Suppressor macrophage treated with lipopolysaccharide for 1 hour (primary cell): ENCODE results near the gene TRMO.

Experiments
- DNase-seq, 3 donors: peaks; one replicate each; pipeline ENCODE4 v3.0.0-alpha.2; 2020 to 2022

TRMO gene

GRCh38 chr9:97938081-97938644, 15.9 kb upstream of the TRMO start, which contains the start of gene HEMGN:
TSS of gene HEMGN (minus strand) at chr9:97938172. CDS start at chr9:97938136, 36 bp downstream.
- no peak for DNase-seq

DNA sequence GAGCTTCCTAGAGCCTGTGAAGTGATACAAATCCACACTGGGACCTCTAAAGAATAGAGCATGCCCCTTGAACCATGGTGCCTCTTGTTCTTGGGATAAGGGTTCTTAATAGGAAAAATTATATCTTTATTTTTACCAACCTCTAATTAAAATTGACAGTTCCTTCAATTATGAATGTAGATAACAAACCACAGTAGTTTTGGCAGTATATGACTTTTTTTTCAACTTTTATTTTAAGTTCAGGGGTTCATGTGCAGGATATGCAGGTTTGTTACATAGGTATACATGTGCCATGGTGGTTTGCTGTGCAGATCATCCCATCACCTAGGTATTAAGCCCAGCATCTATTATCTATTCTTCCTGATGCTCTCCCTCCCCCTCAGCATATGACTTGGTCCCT, 14.7 kb upstream of the TRMO start:
- DNase-seq = no peak

GRCh38 chr9:97935276-97935675, 13.0 kb upstream of the TRMO start:
- DNase-seq = no peak

DNA sequence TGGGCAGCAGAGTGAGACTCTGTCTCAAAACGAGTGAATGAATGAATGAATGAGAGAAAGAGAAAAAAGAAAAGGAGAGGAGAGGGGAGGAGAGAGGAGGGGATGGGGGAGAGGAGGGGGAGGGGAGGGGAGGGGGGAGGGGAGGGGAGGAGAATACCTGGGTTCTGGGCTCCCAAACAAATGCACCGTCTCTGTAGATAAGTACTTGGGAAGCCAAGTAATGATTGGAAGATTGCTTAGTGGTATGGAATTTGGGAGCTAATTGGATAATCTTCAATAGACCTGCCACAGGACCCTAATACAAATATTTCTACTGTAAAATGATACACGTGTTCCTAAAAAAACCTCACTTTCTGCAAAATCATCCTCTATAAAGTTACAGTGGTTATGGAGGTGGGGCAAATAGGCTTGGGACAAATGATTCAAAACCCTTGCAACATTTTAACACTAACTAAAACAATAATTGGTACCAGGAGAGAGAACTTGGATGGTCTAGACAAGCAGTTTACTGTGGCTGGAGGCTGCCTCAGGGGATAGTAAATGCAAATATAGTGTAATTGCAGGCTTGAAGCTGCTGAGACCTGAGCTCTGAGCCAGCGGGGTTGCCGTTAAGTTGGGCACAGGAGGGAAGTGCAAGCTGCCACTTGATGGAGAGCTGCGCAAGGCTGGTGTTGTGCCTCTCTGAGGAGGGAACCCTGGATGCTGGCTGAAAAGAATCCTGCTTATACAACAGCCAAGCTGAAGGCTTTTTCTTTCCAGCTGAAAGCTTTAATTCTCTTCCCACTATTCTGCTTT, 12.2 kb upstream of the TRMO start:
- DNase-seq = no peak

DNA sequence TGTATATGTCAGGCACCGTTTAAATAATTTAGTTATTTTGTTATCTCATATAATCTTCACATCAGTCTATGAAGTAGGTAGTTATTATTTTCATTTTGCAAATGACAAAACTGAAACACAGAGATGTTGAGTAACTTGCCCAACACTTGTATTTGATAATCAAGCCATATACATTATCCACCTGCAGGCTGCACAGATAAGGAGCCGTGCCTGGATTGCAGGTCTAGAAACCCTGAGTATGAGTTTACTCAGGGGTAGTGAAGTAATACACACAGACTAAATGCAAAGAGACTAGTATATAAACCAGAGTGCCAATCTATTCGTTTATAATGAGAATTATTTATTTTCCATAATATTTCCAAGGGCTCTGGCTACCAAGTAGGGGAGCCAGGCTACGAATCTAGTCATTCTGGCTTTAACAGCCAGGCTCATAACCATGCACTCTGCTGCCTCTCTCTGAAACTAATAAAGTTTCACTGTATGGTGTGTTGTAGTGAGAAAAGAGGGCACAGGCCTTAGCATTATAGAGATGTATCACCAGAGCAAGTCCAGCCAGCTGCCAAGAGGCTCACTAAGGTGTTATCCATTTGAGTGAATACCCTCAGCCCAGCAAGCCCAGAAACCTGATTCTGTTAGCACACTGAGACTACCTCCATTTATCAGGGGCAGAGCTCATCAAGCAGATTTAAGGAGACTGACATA, 11.1 kb upstream of the TRMO start:
- DNase-seq = no peak

- no peak for DNase-seq
These were observed 8.7 kb upstream of the TRMO start for GRCh38 chr9:97930972-97931371.

DNA sequence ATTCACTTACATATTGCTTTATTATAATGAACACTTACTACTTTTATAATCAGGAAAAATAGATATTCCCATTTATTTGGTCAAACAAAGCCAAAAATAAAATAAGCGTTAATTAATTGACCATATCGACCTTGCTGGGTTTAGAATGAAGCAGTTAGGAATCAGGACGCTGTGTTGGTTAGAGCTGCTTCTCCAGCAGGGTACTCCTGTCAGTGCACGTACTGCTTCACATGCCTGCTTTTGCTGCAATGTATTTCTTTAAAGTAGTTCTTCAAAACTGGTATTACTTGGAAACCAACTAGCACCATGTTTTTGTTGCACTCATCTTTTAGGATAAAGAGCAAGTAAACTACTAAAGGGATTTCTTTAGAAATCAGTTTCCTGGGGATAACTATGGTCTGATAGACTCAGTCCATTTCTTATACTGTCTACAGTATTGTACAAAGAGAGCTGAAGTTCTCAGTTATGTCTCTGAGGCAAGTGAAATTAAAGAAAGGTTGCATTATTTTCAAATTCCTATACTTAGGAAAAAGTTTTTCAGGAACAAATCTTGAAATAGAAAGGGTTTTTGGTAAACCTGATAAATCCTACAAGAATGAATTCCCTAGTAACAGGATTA, 6.8 kb upstream of the TRMO start:
- DNase-seq = no peak

- DNase-seq = no peak
These were observed 3.4 kb upstream of the TRMO start for GRCh38 chr9:97925497-97926334.

GRCh38 chr9:97924386-97924785, 2.1 kb upstream of the TRMO start:
- peak; percentile 53 to 61 (median 58) for DNase-seq

- peak; percentile 81 to 89 (median 86) for DNase-seq
These were observed 1.3 kb upstream of the TRMO start for GRCh38 chr9:97923529-97924108.

DNA sequence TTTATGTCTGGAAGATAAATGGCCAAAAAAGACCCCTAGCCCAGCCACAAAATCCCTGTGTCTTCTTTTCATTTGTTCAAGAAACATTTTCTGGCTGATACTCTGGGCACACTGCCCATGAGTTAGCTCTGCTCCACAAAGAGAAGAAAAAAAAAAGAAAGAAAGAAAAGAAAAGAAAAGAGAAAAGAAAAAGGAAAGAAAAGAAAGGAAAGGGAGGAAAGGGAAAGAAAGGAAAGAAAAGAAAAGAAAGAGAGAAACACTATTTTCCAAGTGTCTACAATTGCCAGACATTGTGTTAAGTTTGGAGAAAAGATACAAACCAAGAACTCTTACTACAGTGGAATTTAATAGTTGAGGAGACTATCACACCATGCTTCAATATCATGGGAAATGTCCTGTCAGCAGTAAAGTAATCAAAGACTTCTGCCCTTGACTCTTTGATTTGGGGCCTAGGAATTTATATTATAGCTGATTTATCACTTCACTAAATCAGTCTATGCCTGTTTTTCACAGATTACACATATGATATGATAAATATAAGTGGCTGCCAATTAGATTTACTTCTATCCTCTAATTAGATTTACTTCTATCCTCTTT, 3.0 kb downstream of the TRMO start:
- DNase-seq = no peak

DNA sequence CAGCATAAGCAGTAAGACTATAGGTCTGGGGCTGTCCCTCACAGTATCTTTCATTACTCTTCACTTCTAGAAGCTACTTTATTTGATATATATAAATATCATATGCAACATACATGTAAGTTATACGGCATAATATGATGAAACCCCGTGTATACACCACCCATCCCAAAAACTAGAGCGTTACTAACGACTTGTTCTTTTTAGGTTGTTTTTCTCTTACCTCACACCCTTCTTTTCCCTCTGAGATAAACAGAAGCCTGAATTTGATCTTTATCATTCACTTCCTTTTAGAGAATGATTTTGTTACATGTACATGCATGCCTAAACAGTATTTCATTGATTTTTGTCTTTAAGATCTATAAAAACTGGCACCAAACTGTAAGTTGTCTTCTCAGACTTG, 3.7 kb downstream of the TRMO start:
- no peak for DNase-seq

- no peak for DNase-seq
These were observed 10.3 kb downstream of the TRMO start for GRCh38 chr9:97911970-97912369.

- DNase-seq = no peak
These were observed 10.8 kb downstream of the TRMO start for GRCh38 chr9:97911528-97911927.

DNA sequence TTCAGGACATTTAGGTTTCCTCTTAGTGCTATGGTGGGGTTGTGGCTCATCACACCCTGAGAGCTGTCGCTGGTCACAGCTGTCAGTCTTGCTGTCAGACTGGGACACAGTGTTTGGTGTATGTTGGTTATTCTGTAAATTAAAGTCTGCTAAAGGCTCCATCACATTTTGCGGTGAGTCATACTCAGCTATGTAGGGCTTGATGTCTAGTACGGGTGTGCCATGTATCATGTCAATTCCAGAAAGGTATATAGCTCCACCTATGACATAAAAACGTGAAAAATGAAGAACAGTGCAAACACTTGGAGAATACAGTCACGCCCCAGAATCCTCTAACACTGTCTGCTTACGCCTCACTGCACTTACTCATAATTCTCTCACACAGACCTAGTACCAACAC, 11.9 kb downstream of the TRMO start:
- DNase-seq = no peak

GRCh38 chr9:97908705-97909104, 13.6 kb downstream of the TRMO start:
- DNase-seq = peak; percentile 59 to 78 (median 77)

- DNase-seq = no peak
These were observed 14.7 kb downstream of the TRMO start for GRCh38 chr9:97907632-97908031.

GRCh38 chr9:97907046-97907445, 15.3 kb downstream of the TRMO start:
- DNase-seq = peak; percentile 42 to 59 (median 54)

GRCh38 chr9:97906236-97906831, 16.0 kb downstream of the TRMO start:
- DNase-seq = peak; percentile 53 to 88 (median 82)

- peak in 2 of 3 donors; percentile 36 to 43 for DNase-seq
These were observed 17.1 kb downstream of the TRMO start for GRCh38 chr9:97905228-97905627.

DNA sequence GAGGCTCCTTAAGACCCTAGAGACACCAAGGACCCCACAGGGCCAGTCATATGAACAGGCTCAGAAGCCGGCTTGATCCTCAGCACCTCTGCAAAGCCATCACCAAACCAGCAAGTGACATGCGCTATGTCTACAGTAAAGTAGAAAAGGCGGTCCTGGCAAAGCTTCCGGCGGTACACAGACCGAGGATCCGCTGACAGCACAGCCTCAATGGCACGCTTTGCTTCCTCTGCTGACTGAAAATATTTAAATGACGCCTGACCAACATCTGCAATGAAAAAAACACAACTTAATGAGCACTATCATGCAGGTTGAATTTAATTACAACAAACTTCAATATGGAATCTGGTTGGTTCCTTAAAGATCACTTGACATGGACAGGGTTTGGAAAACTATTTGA, 17.6 kb downstream of the TRMO start:
- no peak for DNase-seq
